Sigmoid colon (tissue), 7 donors: ENCODE measurements around the gene SOSTDC1. TPM values are rescaled to one million over a fixed set of nuclear protein-coding genes. Genes with fewer than 3 reads are reported as not detected.

Source experiments
- DNase-seq: peaks from one replicate; pipeline ENCODE4 v3.0.0-alpha.2; 2019
- H3K27ac ChIP-seq, 4 donors: fragments of 200-600 bp; sonication (generic); one replicate each; pipeline ENCODE4 v1.5.1; 2016 to 2019; ENCODE audit warnings: mild to moderate bottlenecking in 1 of 4
- H3K27me3 ChIP-seq, 3 donors: fragments of 200-600 bp; sonication (generic); one replicate each; pipeline ENCODE4 v1.5.1; 2019; ENCODE audit warnings: mild to moderate bottlenecking in 1 of 3
- H3K36me3 ChIP-seq, 4 donors: fragments of 200-600 bp; sonication (generic); one replicate each; pipeline ENCODE4 v1.5.1; 2016 to 2019
- H3K4me1 ChIP-seq, 4 donors: fragments of 200-600 bp; sonication (generic); one replicate each; pipeline ENCODE4 v1.5.1; 2017 to 2019
- H3K4me3 ChIP-seq, 4 donors: fragments of 200-600 bp; sonication (generic); one replicate each; pipeline ENCODE4 v1.5.1; 2017 to 2019; ENCODE audit warnings: mild to moderate bottlenecking in 2 of 4, moderate library complexity in 1 of 4
- H3K9me3 ChIP-seq, 4 donors: fragments of 200-600 bp in 3 of 4; sonication (generic) in 3 of 4; one replicate each; pipeline versions ENCODE4 v1.5.1 to v1.6.1; 2013 to 2019
- EP300 ChIP-seq, 4 donors: sonication (generic); formaldehyde crosslinking; IDR thresholded peaks; one replicate each; pipeline ENCODE4 v1.6.1; 2017; ENCODE audit warnings: antibody characterized with exemption in 4 of 4
- POLR2A ChIP-seq, 2 donors: fragments of 450-650 bp; IDR thresholded peaks; one replicate each; pipeline ENCODE4 v1.6.1; 2016; ENCODE audit warnings: antibody characterized with exemption in 2 of 2, mild to moderate bottlenecking in 2 of 2, moderate library complexity in 2 of 2
- POLR2AphosphoS5 ChIP-seq, 4 donors: sonication (generic); formaldehyde crosslinking; IDR thresholded peaks; one replicate each; pipeline ENCODE4 v1.6.1; 2017; ENCODE audit warnings: antibody characterized with exemption in 4 of 4
- WGBS, 2 donors: extraction: QIAGEN DNeasy Blood & Tissue Kit; methylation state at CpG; one replicate each; pipeline ENCODE4 v1.1.7; 2013; 5-methylcytosine and 5-hydroxymethylcytosine counted together
- intact Hi-C: fragments of 100-400 bp; cut with DNase I; formaldehyde crosslinking; loops from one replicate; pipeline ENCODE4 v1.15.1; 2023
- polyA plus RNA-seq, 3 donors: library from polyadenylated mRNA; stranded (reverse); fragments of 200-250 nt; gene quantifications; one replicate each; pipeline ENCODE4 v1.2.3, GENCODE V29; 2013
- total RNA-seq, 4 donors: library from RNA; depleted of rRNA; stranded (reverse); fragments of >200 nt; gene quantifications; one replicate each; pipeline ENCODE4 v1.1.0, GENCODE V29; 2016
- TF ChIP-seq, protein P1 (sequence below), 4 experiments: fragments of 450-650 bp in 3 of 4; fragments of 200-600 bp in 1 of 4; IDR thresholded peaks; one replicate each; pipeline ENCODE4 v1.5.1; 2016 to 2019; ENCODE audit warnings: antibody characterized with exemption in 4 of 4, mild to moderate bottlenecking in 3 of 4, moderate library complexity in 2 of 4
- donor health status: healthy with polysubstance abuse.
- donor health status: Bipolar disorder and iron deficiency.
- donor health status: healthy.

Gene SOSTDC1
- total and polyA plus RNA-seq, 7 donors: 0.36 to 8.7 (median 2.5) TPM

- Histone ChIP-seq H3K27ac (no peak overlapping the region), H3K36me3 (no peaks in the 10 kb centered on the region), H3K4me3 (no peak overlapping the region), H3K27me3 (no peaks in the 10 kb centered on the region), H3K4me1 (no peaks in the 10 kb centered on the region), H3K9me3 (no peaks in the 10 kb centered on the region)
- TF ChIP-seq, protein P1, sequence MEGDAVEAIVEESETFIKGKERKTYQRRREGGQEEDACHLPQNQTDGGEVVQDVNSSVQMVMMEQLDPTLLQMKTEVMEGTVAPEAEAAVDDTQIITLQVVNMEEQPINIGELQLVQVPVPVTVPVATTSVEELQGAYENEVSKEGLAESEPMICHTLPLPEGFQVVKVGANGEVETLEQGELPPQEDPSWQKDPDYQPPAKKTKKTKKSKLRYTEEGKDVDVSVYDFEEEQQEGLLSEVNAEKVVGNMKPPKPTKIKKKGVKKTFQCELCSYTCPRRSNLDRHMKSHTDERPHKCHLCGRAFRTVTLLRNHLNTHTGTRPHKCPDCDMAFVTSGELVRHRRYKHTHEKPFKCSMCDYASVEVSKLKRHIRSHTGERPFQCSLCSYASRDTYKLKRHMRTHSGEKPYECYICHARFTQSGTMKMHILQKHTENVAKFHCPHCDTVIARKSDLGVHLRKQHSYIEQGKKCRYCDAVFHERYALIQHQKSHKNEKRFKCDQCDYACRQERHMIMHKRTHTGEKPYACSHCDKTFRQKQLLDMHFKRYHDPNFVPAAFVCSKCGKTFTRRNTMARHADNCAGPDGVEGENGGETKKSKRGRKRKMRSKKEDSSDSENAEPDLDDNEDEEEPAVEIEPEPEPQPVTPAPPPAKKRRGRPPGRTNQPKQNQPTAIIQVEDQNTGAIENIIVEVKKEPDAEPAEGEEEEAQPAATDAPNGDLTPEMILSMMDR (IDR thresholded peaks at IDR 0.05): no peak
- TF ChIP-seq POLR2AphosphoS5 (IDR thresholded peaks at IDR 0.05) (no peak), POLR2A (IDR thresholded peaks at IDR 0.05) (no peak), EP300 (IDR thresholded peaks at IDR 0.05) (no peak)
- intact Hi-C loops: no loop called here
- no peak for DNase-seq
Observed at GRCh38 chr7:16438988-16439387, 26.6 kb downstream of the SOSTDC1 start.

DNA sequence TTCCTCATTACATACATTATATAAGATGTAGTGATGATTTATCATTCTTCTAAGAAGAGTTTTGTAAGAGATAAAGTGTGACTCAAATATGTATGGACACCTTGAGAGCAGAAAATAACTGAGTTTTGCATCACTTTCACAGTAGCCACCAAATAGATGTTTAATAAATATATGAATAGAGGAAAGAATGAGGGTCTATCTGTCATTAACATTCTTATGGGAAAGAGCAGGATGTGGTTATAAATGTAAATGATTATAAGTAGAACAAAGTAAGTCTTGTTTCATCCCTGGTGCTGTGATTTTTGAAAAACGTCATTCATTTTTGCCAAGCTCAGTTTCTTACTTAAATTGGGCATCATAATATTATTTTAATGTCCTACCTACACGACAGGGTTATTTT lies 29.2 kb downstream of the SOSTDC1 start:
- intact Hi-C loops: no loop called here
- 66 to 80% methylated on average over 2 of the region's 2 CpGs for WGBS, 2 donors
- Histone ChIP-seq H3K27ac (no peak overlapping the region), H3K9me3 (no peaks in the 10 kb centered on the region), H3K27me3 (no peaks in the 10 kb centered on the region), H3K4me3 (no peak overlapping the region), H3K36me3 (no peaks in the 10 kb centered on the region), H3K4me1 (no peaks in the 10 kb centered on the region)
- no peak for TF ChIP-seq POLR2AphosphoS5 (IDR thresholded peaks at IDR 0.05)
- TF ChIP-seq, protein P1 (IDR thresholded peaks at IDR 0.05): no peak
- DNase-seq: no peak

GRCh38 chr7:16433568-16434122 lies 31.9 kb downstream of the SOSTDC1 start:
- Histone ChIP-seq H3K4me1 (no peaks in the 10 kb centered on the region), H3K4me3 (peak overlapping the region in 1 of 4 donors; percentile 2), H3K27me3 (no peaks in the 10 kb centered on the region), H3K9me3 (no peaks in the 10 kb centered on the region), H3K36me3 (no peaks in the 10 kb centered on the region), H3K27ac (no peak overlapping the region)
- TF ChIP-seq EP300 (IDR thresholded peaks at IDR 0.05) (no peak), POLR2AphosphoS5 (IDR thresholded peaks at IDR 0.05) (no peak), POLR2A (IDR thresholded peaks at IDR 0.05) (no peak)
- TF ChIP-seq, protein P1 (IDR thresholded peaks at IDR 0.05): no peak
- intact Hi-C loops: loop anchor here (5.0 kb wide), 1 partner anchor 134 kb away; no protein-coding TSS in a partner anchor
- WGBS, 2 donors: 76 to 77% methylated on average over 2 of the region's 2 CpGs
- no peak for DNase-seq

GRCh38 chr7:16432425-16432731 lies 33.2 kb downstream of the SOSTDC1 start:
- H3K4me3 ChIP-seq: no peak overlapping the region
- 93 to 97% methylated on average over 1 of the region's 1 CpG for WGBS, 2 donors
- H3K27me3 ChIP-seq: no peaks in the 10 kb centered on the region
- TF ChIP-seq, protein P1 (IDR thresholded peaks at IDR 0.05): no peak
- no peak for TF ChIP-seq POLR2A (IDR thresholded peaks at IDR 0.05)
- TF ChIP-seq POLR2AphosphoS5 (IDR thresholded peaks at IDR 0.05): no peak
- TF ChIP-seq EP300 (IDR thresholded peaks at IDR 0.05): no peak
- H3K27ac ChIP-seq: no peak overlapping the region
- intact Hi-C loops: loop anchor here (5.0 kb wide), 1 partner anchor 135 kb away; no protein-coding TSS in a partner anchor
- no peaks in the 10 kb centered on the region for H3K36me3 ChIP-seq
- H3K9me3 ChIP-seq: no peaks in the 10 kb centered on the region
- H3K4me1 ChIP-seq: no peaks in the 10 kb centered on the region
- DNase-seq: no peak
